Measurements from ENCODE around the gene PPM1H.

DNA sequence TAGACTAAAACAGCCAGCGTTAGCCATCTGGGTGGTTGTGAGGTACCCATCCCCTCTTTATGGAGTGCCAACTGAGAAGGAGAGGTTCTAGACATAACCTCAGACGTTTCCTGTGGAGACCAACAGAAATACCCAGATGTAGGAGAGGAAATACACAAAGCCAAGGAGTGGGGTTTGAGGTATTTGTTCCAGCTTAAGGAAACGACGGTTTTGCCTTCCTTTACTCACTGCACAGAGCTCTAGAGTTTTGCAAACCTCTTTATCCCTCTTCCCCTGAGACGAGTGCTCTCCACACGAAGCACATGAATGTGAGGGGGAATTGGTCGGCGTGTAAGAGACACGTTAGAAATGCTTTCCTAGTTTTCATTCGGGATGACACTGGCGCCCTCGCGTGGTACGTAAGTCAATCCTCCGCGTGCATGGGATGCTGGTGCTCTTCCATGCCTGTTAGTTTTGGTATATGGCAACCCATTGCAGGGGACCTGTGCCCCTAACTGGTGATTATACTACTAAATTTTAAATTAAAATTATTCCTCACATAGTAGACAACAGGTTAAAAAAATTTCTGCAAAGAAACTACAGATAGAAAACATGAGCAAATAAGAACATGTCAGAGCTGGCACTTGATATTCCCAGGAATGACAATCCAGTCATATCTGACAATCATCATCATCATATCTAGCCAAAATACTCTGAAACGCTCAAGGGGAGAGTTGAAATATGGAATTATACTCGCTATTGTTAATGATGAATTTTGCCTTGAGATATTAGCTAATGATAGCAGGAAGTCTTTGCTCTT lies 121.7 kb downstream of the PPM1H start:
- TF ChIP-seq, protein P1, sequence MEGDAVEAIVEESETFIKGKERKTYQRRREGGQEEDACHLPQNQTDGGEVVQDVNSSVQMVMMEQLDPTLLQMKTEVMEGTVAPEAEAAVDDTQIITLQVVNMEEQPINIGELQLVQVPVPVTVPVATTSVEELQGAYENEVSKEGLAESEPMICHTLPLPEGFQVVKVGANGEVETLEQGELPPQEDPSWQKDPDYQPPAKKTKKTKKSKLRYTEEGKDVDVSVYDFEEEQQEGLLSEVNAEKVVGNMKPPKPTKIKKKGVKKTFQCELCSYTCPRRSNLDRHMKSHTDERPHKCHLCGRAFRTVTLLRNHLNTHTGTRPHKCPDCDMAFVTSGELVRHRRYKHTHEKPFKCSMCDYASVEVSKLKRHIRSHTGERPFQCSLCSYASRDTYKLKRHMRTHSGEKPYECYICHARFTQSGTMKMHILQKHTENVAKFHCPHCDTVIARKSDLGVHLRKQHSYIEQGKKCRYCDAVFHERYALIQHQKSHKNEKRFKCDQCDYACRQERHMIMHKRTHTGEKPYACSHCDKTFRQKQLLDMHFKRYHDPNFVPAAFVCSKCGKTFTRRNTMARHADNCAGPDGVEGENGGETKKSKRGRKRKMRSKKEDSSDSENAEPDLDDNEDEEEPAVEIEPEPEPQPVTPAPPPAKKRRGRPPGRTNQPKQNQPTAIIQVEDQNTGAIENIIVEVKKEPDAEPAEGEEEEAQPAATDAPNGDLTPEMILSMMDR (IDR thresholded peaks at IDR 0.05) = peak; percentile 23 to 64 (median 48)
- no peak for TF ChIP-seq POLR2A (IDR thresholded peaks at IDR 0.05)

Measured in adrenal gland (tissue), 5 donors.